ENCODE measurements around the gene CAD.
A peak's percentile ranks its signal among the peaks of the same experiment; 100 is the strongest.

CAD gene

GRCh38 chr2:27199241-27199640, 17.9 kb upstream of the CAD start:
- no peak for DNase-seq

- DNase-seq: no peak
Observed at GRCh38 chr2:27201675-27202074, 15.5 kb upstream of the CAD start.

- DNase-seq: no peak
Observed at GRCh38 chr2:27202854-27203253, 14.3 kb upstream of the CAD start.

GRCh38 chr2:27203741-27204140, 13.4 kb upstream of the CAD start:
- DNase-seq: no peak

GRCh38 chr2:27204566-27204965, 12.6 kb upstream of the CAD start:
- no peak for DNase-seq

GRCh38 chr2:27205206-27205605, 12.0 kb upstream of the CAD start:
- no peak for DNase-seq

- no peak for DNase-seq
Observed at GRCh38 chr2:27206346-27206745, 10.8 kb upstream of the CAD start.

- no peak for DNase-seq
Observed at GRCh38 chr2:27208486-27209050, 8.6 kb upstream of the CAD start.

GRCh38 chr2:27209621-27210401, 7.4 kb upstream of the CAD start:
- DNase-seq: no peak

GRCh38 chr2:27211241-27211942, 5.8 kb upstream of the CAD start:
- no peak for DNase-seq

- peak; percentile 80 for DNase-seq
Observed at GRCh38 chr2:27211943-27212625, 5.1 kb upstream of the CAD start, which contains the start of the genes ATRAID and SLC5A6. Gene ATRAID (plus strand): TSS chr2:27212041. CDS start chr2:27212369, 328 bp downstream. Gene SLC5A6 (minus strand): TSS chr2:27212268. CDS start chr2:27207650, 4,618 bp downstream.

GRCh38 chr2:27212626-27213471, 4.3 kb upstream of the CAD start:
- peak; percentile 44 for DNase-seq

GRCh38 chr2:27214941-27215340, 2.2 kb upstream of the CAD start:
- no peak for DNase-seq

GRCh38 chr2:27216416-27217137, 592 bp upstream of the CAD start:
- no peak for DNase-seq

- DNase-seq: no peak
Observed at GRCh38 chr2:27218614-27219013, 1.4 kb downstream of the CAD start.

- DNase-seq: no peak
Observed at GRCh38 chr2:27219091-27219490, 1.9 kb downstream of the CAD start.

GRCh38 chr2:27220091-27220490, 2.9 kb downstream of the CAD start:
- no peak for DNase-seq

- no peak for DNase-seq
Observed at GRCh38 chr2:27221166-27221565, 4.0 kb downstream of the CAD start.

- DNase-seq: no peak
Observed at GRCh38 chr2:27222407-27222806, 5.2 kb downstream of the CAD start.

- no peak for DNase-seq
Observed at GRCh38 chr2:27223416-27223815, 6.2 kb downstream of the CAD start.

- no peak for DNase-seq
Observed at GRCh38 chr2:27225526-27225925, 8.4 kb downstream of the CAD start.

GRCh38 chr2:27227501-27227900, 10.3 kb downstream of the CAD start:
- no peak for DNase-seq

Data from T-helper 9 cell (primary cell).